ENCODE measurements around the gene DLGAP1.

The DLGAP1 gene

GRCh38 chr18:3679241-3679640 lies 775.9 kb downstream of the DLGAP1 start:
- H3K27ac ChIP-seq (ENCODE audit: extremely low read depth, low read depth, low read length): no peak overlapping the region
- POLR2A ChIA-PET: interaction anchor here (0.6 kb wide), 1 partner anchor 787 kb away, joined by 3 read pairs; no protein-coding TSS in a partner anchor
- TF ChIP-seq ZNF362 (tag by site-specific recombination; IDR thresholded peaks at IDR 0.05) (no peak), ZNF174 (tag by site-specific recombination; IDR thresholded peaks at IDR 0.05) (no peak), ZNF529 (tag by site-specific recombination; IDR thresholded peaks at IDR 0.05; ENCODE audit: insufficient replicate concordance) (no peak), BCL11A (tag by site-specific recombination; IDR thresholded peaks at IDR 0.05; ENCODE audit: low read depth) (no peak), GLIS2 (tag by site-specific recombination; IDR thresholded peaks at IDR 0.05) (no peak), SETDB1 (IDR thresholded peaks at IDR 0.05; ENCODE audit: insufficient read length, low read length) (no peak), REST (tag by site-specific recombination; IDR thresholded peaks at IDR 0.05) (no peak), RBAK (tag by site-specific recombination; IDR thresholded peaks at IDR 0.05) (no peak), ZNF548 (tag by site-specific recombination; IDR thresholded peaks at IDR 0.05) (no peak), ZNF211 (tag by site-specific recombination; IDR thresholded peaks at IDR 0.05; ENCODE audit: low read depth) (no peak), ZNF391 (tag by site-specific recombination; IDR thresholded peaks at IDR 0.05; ENCODE audit: borderline replicate concordance, low read depth) (no peak), OVOL3 (tag by site-specific recombination; IDR thresholded peaks at IDR 0.05) (no peak), ZNF148 (tag by site-specific recombination; IDR thresholded peaks at IDR 0.05; ENCODE audit: borderline replicate concordance) (no peak)
- no peaks in the 10 kb centered on the region for H3K9me3 ChIP-seq (ENCODE audit: control insufficient read depth, insufficient read depth, low read depth, low read length)
- H3K4me3 ChIP-seq (ENCODE audit: low read depth, low read length): no peak overlapping the region
- H3K4me1 ChIP-seq (ENCODE audit: control insufficient read depth, insufficient read depth, low read length): no peaks in the 10 kb centered on the region
- CTCF ChIA-PET: interaction anchor here (1.1 to 3.4 kb wide), 3 partner anchors 13 to 94 kb away, joined by 3 to 19 read pairs (median 3); no protein-coding TSS in a partner anchor
- H3K36me3 ChIP-seq (ENCODE audit: control insufficient read depth in 2 of 2, insufficient read depth in 1 of 2, low read length in 2 of 2): no peaks in the 10 kb centered on the region

- no peak overlapping the region for H3K4me3 ChIP-seq (ENCODE audit: low read depth, low read length)
- no peaks in the 10 kb centered on the region for H3K36me3 ChIP-seq (ENCODE audit: control insufficient read depth in 2 of 2, insufficient read depth in 1 of 2, low read length in 2 of 2)
- H3K27ac ChIP-seq (ENCODE audit: extremely low read depth, low read depth, low read length): no peak overlapping the region
- H3K9me3 ChIP-seq (ENCODE audit: control insufficient read depth, insufficient read depth, low read depth, low read length): no peaks in the 10 kb centered on the region
- CTCF ChIA-PET: interaction anchor here (0.7 to 1.5 kb wide), 4 partner anchors 10 to 322 kb away, joined by 3 to 7 read pairs (median 4); no protein-coding TSS in a partner anchor
- H3K4me1 ChIP-seq (ENCODE audit: control insufficient read depth, insufficient read depth, low read length): peaks cover 8% of the 10 kb centered on the region; the same call in 1 of the 2 replicates
- POLR2A ChIA-PET: no interaction called here
- no peak for TF ChIP-seq ZNF404 (tag by site-specific recombination; IDR thresholded peaks at IDR 0.05)
- TF ChIP-seq ZNF416 (tag by site-specific recombination; IDR thresholded peaks at IDR 0.05): no peak
- no peak for TF ChIP-seq ZNF155 (tag by site-specific recombination; IDR thresholded peaks at IDR 0.05)
- no peak for TF ChIP-seq ZNF560 (tag by site-specific recombination; IDR thresholded peaks at IDR 0.05; ENCODE audit: borderline replicate concordance)
- no peak for TF ChIP-seq ZNF274 (IDR thresholded peaks at IDR 0.05; ENCODE audit: low read length)
- no peak for TF ChIP-seq ZNF274 (tag by site-specific recombination; IDR thresholded peaks at IDR 0.05; ENCODE audit: borderline replicate concordance)
- no peak for TF ChIP-seq ZNF398 (tag by site-specific recombination; IDR thresholded peaks at IDR 0.05)
- no peak for TF ChIP-seq PRDM4 (tag by site-specific recombination; IDR thresholded peaks at IDR 0.05)
- TF ChIP-seq ZFP69B (tag by site-specific recombination; IDR thresholded peaks at IDR 0.05): no peak
- TF ChIP-seq ZNF645 (tag by site-specific recombination; IDR thresholded peaks at IDR 0.05): no peak
These were observed 779.1 kb downstream of the DLGAP1 start for GRCh38 chr18:3675994-3676393.
